Loucy (cell line): Measurements from ENCODE around the gene PGA4.
"Not testable (repeated sequence)": the region's sequence is repeated elsewhere in the genome, so short reads cannot be mapped to it uniquely, and the experiment has no call there.

Experiments
- H2AFZ ChIP-seq: fragments of 200-600 bp; sonication (generic); 2 replicates; pipeline ENCODE4 v1.6.0; 2016; ENCODE audit warnings: antibody characterized with exemption, mild to moderate bottlenecking, low read length, moderate library complexity
- H3F3A ChIP-seq: fragments of 200-600 bp; 2 replicates; pipeline ENCODE4 v1.6.0; 2016; ENCODE audit warnings: antibody characterized with exemption, low read depth, mild to moderate bottlenecking
- H3K27me3 ChIP-seq: fragments of 200-600 bp; sonication (generic); 2 replicates; pipeline ENCODE4 v1.6.1; 2014; ENCODE audit warnings: low read length, mild to moderate bottlenecking; ENCODE audit not compliant: insufficient read depth, poor library complexity, severe bottlenecking
- H3K36me3 ChIP-seq: fragments of 200-600 bp; sonication (generic); 2 replicates; pipeline ENCODE4 v1.6.1; 2016; ENCODE audit warnings: low read length; ENCODE audit not compliant: insufficient read depth
- H3K4me1 ChIP-seq: fragments of 200-600 bp; sonication (generic); 2 replicates; pipeline ENCODE4 v1.5.1; 2014; ENCODE audit warnings: low read length, mild to moderate bottlenecking; ENCODE audit not compliant: insufficient read depth, poor library complexity, severe bottlenecking
- H3K4me2 ChIP-seq: fragments of 200-600 bp; sonication (generic); 2 replicates; pipeline ENCODE4 v1.6.0; 2014; ENCODE audit warnings: antibody characterized with exemption, low read length, low read depth, mild to moderate bottlenecking; ENCODE audit not compliant: poor library complexity, severe bottlenecking
- H3K4me3 ChIP-seq: fragments of 200-600 bp; sonication (generic); 2 replicates; pipeline ENCODE4 v1.5.1; 2014; ENCODE audit warnings: low read length, mild to moderate bottlenecking, mixed read lengths; ENCODE audit not compliant: poor library complexity, severe bottlenecking
- H3K79me2 ChIP-seq: fragments of 200-600 bp; sonication (generic); 2 replicates; pipeline ENCODE4 v1.6.1; 2014; ENCODE audit warnings: low read length; ENCODE audit not compliant: insufficient read depth
- H3K9ac ChIP-seq: fragments of 200-600 bp; sonication (generic); 2 replicates; pipeline ENCODE4 v1.6.0; 2014; ENCODE audit warnings: mild to moderate bottlenecking, low read depth, low read length, moderate library complexity; ENCODE audit not compliant: poor library complexity, severe bottlenecking
- H3K9me2 ChIP-seq: fragments of 200-600 bp; sonication (generic); replicated peaks from 2 replicates; pipeline ENCODE4 v1.6.1; 2016; ENCODE audit warnings: low read depth, low read length, mixed read lengths
- H3K9me3 ChIP-seq: fragments of 200-600 bp; sonication (generic); 2 replicates; pipeline ENCODE4 v1.6.1; 2014; ENCODE audit warnings: mild to moderate bottlenecking, antibody characterized with exemption, low read length, low read depth; ENCODE audit not compliant: insufficient read depth
- H4K20me1 ChIP-seq: fragments of 200-600 bp; sonication (generic); 2 replicates; pipeline ENCODE4 v1.6.0; 2014; ENCODE audit warnings: antibody characterized with exemption, low read length, mild to moderate bottlenecking; ENCODE audit not compliant: insufficient read depth, poor library complexity, severe bottlenecking
- EZH2phosphoT487 ChIP-seq: fragments of 200-600 bp; IDR thresholded peaks from 2 replicates; pipeline ENCODE4 v1.6.1; 2018; ENCODE audit warnings: antibody characterized with exemption, mild to moderate bottlenecking, moderate library complexity, borderline replicate concordance
- TF ChIP-seq, protein P1 (sequence below): fragments of 200-600 bp; sonication (generic); conservative IDR thresholded peaks from 2 replicates; pipeline ENCODE4 v1.5.1; 2014; ENCODE audit warnings: mild to moderate bottlenecking, antibody characterized with exemption, low read length

The PGA4 gene

GRCh38 chr11:61222047-61222446 is at the start of gene PGA4:
Gene PGA4 (plus strand): TSS chr11:61222347. CDS start chr11:61222401, 54 bp downstream.
- H3K27me3 ChIP-seq, H3K9me3 ChIP-seq, H3F3A ChIP-seq, H3K9ac ChIP-seq, H3K79me2 ChIP-seq, H3K36me3 ChIP-seq, H2AFZ ChIP-seq, H4K20me1 ChIP-seq, H3K9me2 ChIP-seq, H3K4me2 ChIP-seq, H3K4me1 ChIP-seq, H3K4me3 ChIP-seq: not testable (repeated sequence)

- TF ChIP-seq, protein P1, sequence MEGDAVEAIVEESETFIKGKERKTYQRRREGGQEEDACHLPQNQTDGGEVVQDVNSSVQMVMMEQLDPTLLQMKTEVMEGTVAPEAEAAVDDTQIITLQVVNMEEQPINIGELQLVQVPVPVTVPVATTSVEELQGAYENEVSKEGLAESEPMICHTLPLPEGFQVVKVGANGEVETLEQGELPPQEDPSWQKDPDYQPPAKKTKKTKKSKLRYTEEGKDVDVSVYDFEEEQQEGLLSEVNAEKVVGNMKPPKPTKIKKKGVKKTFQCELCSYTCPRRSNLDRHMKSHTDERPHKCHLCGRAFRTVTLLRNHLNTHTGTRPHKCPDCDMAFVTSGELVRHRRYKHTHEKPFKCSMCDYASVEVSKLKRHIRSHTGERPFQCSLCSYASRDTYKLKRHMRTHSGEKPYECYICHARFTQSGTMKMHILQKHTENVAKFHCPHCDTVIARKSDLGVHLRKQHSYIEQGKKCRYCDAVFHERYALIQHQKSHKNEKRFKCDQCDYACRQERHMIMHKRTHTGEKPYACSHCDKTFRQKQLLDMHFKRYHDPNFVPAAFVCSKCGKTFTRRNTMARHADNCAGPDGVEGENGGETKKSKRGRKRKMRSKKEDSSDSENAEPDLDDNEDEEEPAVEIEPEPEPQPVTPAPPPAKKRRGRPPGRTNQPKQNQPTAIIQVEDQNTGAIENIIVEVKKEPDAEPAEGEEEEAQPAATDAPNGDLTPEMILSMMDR: no peak
- TF ChIP-seq EZH2phosphoT487: no peak
- H3K27me3 ChIP-seq: no peaks in the 10 kb centered on the region
Measured at GRCh38 chr11:61172356-61172755, 49.8 kb upstream of the PGA4 start.

DNA sequence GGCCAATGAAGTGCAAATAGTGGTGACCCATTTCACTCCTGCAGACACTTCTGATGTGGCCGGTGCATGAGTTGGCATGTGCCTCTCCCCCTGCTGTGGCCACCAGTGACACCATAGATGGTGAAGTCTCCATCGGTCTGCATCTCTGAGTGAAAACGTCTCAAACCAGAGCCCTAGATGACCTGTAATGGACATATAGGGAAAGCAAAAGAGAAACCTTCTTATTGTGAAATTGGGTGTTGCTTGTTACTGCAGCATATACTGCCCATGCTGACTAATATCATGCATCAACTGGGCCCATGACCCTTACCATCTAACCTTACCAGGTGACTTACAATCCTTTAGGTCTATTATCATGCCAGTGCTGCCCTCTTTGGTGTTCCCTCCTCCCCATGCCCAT is 49.3 kb upstream of the PGA4 start:
- Histone ChIP-seq H3K9me3 (no peaks in the 10 kb centered on the region), H3K4me3 (no peak overlapping the region), H3K36me3 (no peaks in the 10 kb centered on the region), H3F3A (no peaks in the 10 kb centered on the region), H3K4me2 (no peak overlapping the region), H2AFZ (no peak overlapping the region), H3K9me2 (no peaks in the 10 kb centered on the region), H3K79me2 (no peaks in the 10 kb centered on the region), H3K9ac (no peak overlapping the region), H3K4me1 (peaks cover 11% of the 10 kb centered on the region), H4K20me1 (no peaks in the 10 kb centered on the region), H3K27me3 (no peaks in the 10 kb centered on the region)
- TF ChIP-seq EZH2phosphoT487: no peak
- TF ChIP-seq, protein P1: no peak

More at GRCh38 chr11:61172356-61172755, 49.8 kb upstream of the PGA4 start:
- Histone ChIP-seq H3K9ac (no peak overlapping the region), H4K20me1 (no peaks in the 10 kb centered on the region), H3F3A (no peaks in the 10 kb centered on the region), H2AFZ (no peak overlapping the region), H3K4me1 (peaks cover 11% of the 10 kb centered on the region), H3K9me2 (no peaks in the 10 kb centered on the region), H3K4me2 (no peak overlapping the region), H3K79me2 (no peaks in the 10 kb centered on the region), H3K36me3 (no peaks in the 10 kb centered on the region), H3K9me3 (no peaks in the 10 kb centered on the region), H3K4me3 (no peak overlapping the region)

DNA sequence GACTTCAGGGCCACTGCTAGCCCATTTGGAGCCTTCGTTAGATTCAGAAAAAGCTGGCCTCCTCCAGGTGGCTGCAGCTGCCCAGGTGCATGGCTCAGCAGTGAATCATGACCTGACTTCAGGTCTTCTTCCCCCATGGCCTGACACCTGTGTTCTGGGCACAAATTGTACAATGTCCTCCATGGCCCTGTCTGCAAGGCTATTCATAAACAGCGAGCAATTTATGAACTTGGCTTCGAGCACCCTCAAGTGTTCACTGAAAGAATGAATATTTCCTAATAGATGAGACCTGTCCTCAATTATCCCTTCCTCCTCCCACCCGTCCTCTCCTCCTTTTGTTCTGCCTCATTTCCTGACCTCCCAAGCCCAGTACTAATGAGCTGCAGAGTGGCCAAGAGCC is 48.7 kb upstream of the PGA4 start:
- TF ChIP-seq, protein P1: no peak
- TF ChIP-seq EZH2phosphoT487: no peak
- no peaks in the 10 kb centered on the region for H3K27me3 ChIP-seq
- no peak overlapping the region for H2AFZ ChIP-seq
- H4K20me1 ChIP-seq: no peaks in the 10 kb centered on the region
- H3K4me3 ChIP-seq: no peak overlapping the region
- no peak overlapping the region for H3K4me2 ChIP-seq
- no peaks in the 10 kb centered on the region for H3K79me2 ChIP-seq
- no peaks in the 10 kb centered on the region for H3K9me3 ChIP-seq
- H3K9ac ChIP-seq: no peak overlapping the region
- H3K4me1 ChIP-seq: peaks cover 8% of the 10 kb centered on the region
- no peaks in the 10 kb centered on the region for H3K9me2 ChIP-seq
- H3K36me3 ChIP-seq: no peaks in the 10 kb centered on the region
- no peaks in the 10 kb centered on the region for H3F3A ChIP-seq
